K562 (cell line): ENCODE results near the gene ARPC1A. TPM values are rescaled to one million over a fixed set of nuclear protein-coding genes. Genes with fewer than 3 reads are reported as not detected.

Source experiments
- ATAC-seq: fragments of 200-7000 bp; cut with Tn5 transposase; 3 replicates; pipeline ENCODE4 v1.9.1; 2020; ENCODE audit warnings: moderate library complexity
- BruUV-seq: library from RNA; stranded (reverse); fragments of 400-500 nt; replicated peaks from 2 replicates; lab custom pipeline; 2021; lab: Mats Ljungman, UMichigan
- CTCF ChIA-PET: fragments of 300-600 bp; formaldehyde crosslinking; extraction: SDS; loops from one replicate; lab custom pipeline; 2021; ENCODE audit warnings: low intra/inter-chr PET ratio; lab: Yijun Ruan, JAX
- POLR2A ChIA-PET: fragments of 300-600, 350-650 bp; sonication (Branson Sonifier 250); formaldehyde crosslinking; extraction: SDS; loops from one replicate; lab custom pipeline; 2021; ENCODE audit warnings: antibody characterized with exemption, inconsistent platforms; lab: Yijun Ruan, JAX
- DNase-seq, 4 experiments: peaks; one replicate each; pipeline versions ENCODE4 v3.0.0 to v3.0.0-alpha.2; 2011 to 2018; ENCODE audit warnings: low spot score in 3 of 4, mixed read lengths in 3 of 4; ENCODE audit errors: extremely low read depth in 1 of 4
- FAIRE-seq: peaks from 2 replicates; lab custom pipeline; 2011; peaks lifted over from hg19 to GRCh38; lab: Jason Lieb, UNC
- H2AFZ ChIP-seq: 2 replicates; pipeline ENCODE4 v1.6.0; 2011; ENCODE audit warnings: low read depth, low read length, control low read depth, inconsistent platforms
- H3K27ac ChIP-seq: fragments of 200-600 bp; 3 replicates; pipeline ENCODE4 v1.8.0; 2011; ENCODE audit warnings: low read depth, mild to moderate bottlenecking, control low read depth, inconsistent platforms, low read length, moderate library complexity, mixed read lengths; ENCODE audit errors: extremely low read depth
- H3K27me3 ChIP-seq, 2 experiments: fragments of 300-600 bp in 1 of 2; 2 replicates in 1 of 2; 3 replicates in 1 of 2; pipeline versions ENCODE4 v1.6.0 to v1.8.0; 2011; ENCODE audit warnings: inconsistent platforms in 2 of 2, low read length in 2 of 2, mild to moderate bottlenecking in 1 of 2, mixed read lengths in 1 of 2, moderate library complexity in 1 of 2; ENCODE audit not compliant: control insufficient read depth in 2 of 2, insufficient read depth in 2 of 2
- H3K36me3 ChIP-seq: fragments of 300-600 bp; 3 replicates; pipeline ENCODE4 v1.8.0; 2011; ENCODE audit warnings: mild to moderate bottlenecking, low read length, inconsistent platforms; ENCODE audit not compliant: control insufficient read depth, insufficient read depth
- H3K4me1 ChIP-seq, 2 experiments: fragments of 200-600 bp in 1 of 2; replicated peaks in 1 of 2; 2 replicates in 1 of 2; 3 replicates in 1 of 2; pipeline versions ENCODE4 v1.5.1 to v1.8.0; 2011; ENCODE audit warnings: inconsistent platforms in 2 of 2, low read length in 2 of 2, mild to moderate bottlenecking in 1 of 2, mixed read lengths in 1 of 2, moderate library complexity in 1 of 2; ENCODE audit not compliant: control insufficient read depth in 2 of 2, insufficient read depth in 2 of 2
- H3K4me2 ChIP-seq: 2 replicates; pipeline ENCODE4 v1.6.1; 2011; ENCODE audit warnings: low read length, control low read depth, inconsistent platforms, mixed read lengths; ENCODE audit not compliant: insufficient read depth
- H3K4me3 ChIP-seq: fragments of 200-600 bp; sonication (generic), shearing (Covaris generic); 2 replicates; pipeline ENCODE4 v1.5.1; 2016; ENCODE audit warnings: control low read depth, inconsistent platforms
- H3K79me2 ChIP-seq: fragments of 200-600 bp; 3 replicates; pipeline ENCODE4 v1.8.0; 2011; ENCODE audit warnings: low read length, inconsistent platforms; ENCODE audit not compliant: control insufficient read depth, insufficient read depth
- H3K9ac ChIP-seq, 2 experiments: 2 replicates each; pipeline versions ENCODE4 v1.6.0 to v1.6.1; 2011; ENCODE audit warnings: low read depth in 2 of 2, low read length in 2 of 2, control low read depth in 1 of 2, inconsistent platforms in 1 of 2, mild to moderate bottlenecking in 1 of 2, mixed read lengths in 1 of 2; ENCODE audit not compliant: insufficient read depth in 1 of 2
- H3K9me1 ChIP-seq: one replicate; pipeline ENCODE4 v1.6.0; 2011; ENCODE audit warnings: inconsistent platforms, mild to moderate bottlenecking, low read length, moderate library complexity; ENCODE audit not compliant: control insufficient read depth, insufficient read depth
- H3K9me3 ChIP-seq: replicated peaks from 2 replicates; pipeline ENCODE4 v1.5.1; 2011; ENCODE audit warnings: low read depth, low read length, inconsistent platforms; ENCODE audit not compliant: control insufficient read depth, insufficient read depth
- H4K20me1 ChIP-seq: replicated peaks from 2 replicates; pipeline ENCODE4 v1.6.1; 2011; ENCODE audit warnings: low read length, inconsistent platforms, mixed read lengths; ENCODE audit not compliant: control insufficient read depth, insufficient read depth
- BCOR ChIP-seq: fragments of 450-650 bp; IDR thresholded peaks from 2 replicates; pipeline ENCODE4 v1.6.1; 2016
- BHLHE40 ChIP-seq: IDR thresholded peaks from 2 replicates; pipeline ENCODE4 v1.6.1; 2011; ENCODE audit warnings: low read length, improper control_type of control experiment
- BMI1 ChIP-seq: fragments of 150-350 bp; IDR thresholded peaks from 2 replicates; pipeline ENCODE4 v1.6.1; 2014; ENCODE audit warnings: low read length
- CBX1 ChIP-seq: sonication (generic); IDR thresholded peaks from 2 replicates; pipeline ENCODE4 v1.6.1; 2016; ENCODE audit warnings: antibody characterized with exemption, low read depth, mild to moderate bottlenecking
- CHD4 ChIP-seq: fragments of 200-600 bp; sonication (generic); IDR thresholded peaks from 3 replicates; pipeline ENCODE4 v1.6.1; 2012; ENCODE audit warnings: low read depth, mild to moderate bottlenecking, mixed read lengths, low read length, inconsistent platforms; ENCODE audit not compliant: insufficient read depth, insufficient replicate concordance, poor library complexity, severe bottlenecking
- CREBBP ChIP-seq: IDR thresholded peaks from one replicate; pipeline ENCODE4 v1.6.1; 2012; ENCODE audit warnings: low read depth, mild to moderate bottlenecking, control low read depth, inconsistent platforms, low read length
- CSDE1 ChIP-seq, 2 experiments: fragments of 450-650 bp; IDR thresholded peaks; 2 replicates each; pipeline ENCODE4 v1.6.1; 2016; ENCODE audit warnings: mild to moderate bottlenecking in 1 of 2
- HMG20B ChIP-seq: fragments of 250-450 bp; sonication (Bioruptor Pico); IDR thresholded peaks from 2 replicates; pipeline ENCODE4 v1.5.0; 2021; ENCODE audit warnings: mild to moderate bottlenecking
- IRF2 ChIP-seq: sonication (generic); formaldehyde crosslinking; IDR thresholded peaks from 2 replicates; pipeline ENCODE4 v1.8.1; 2022; ENCODE audit warnings: mild to moderate bottlenecking, missing genetic modification reagents
- KDM1A ChIP-seq, 2 experiments: fragments of 450-650 bp; IDR thresholded peaks; 2 replicates each; pipeline ENCODE4 v1.6.1; 2016; ENCODE audit warnings: mild to moderate bottlenecking in 2 of 2
- POLR2G ChIP-seq: fragments of 200-400 bp; formaldehyde crosslinking; IDR thresholded peaks from 2 replicates; pipeline ENCODE4 v1.6.1; 2017; ENCODE audit warnings: low read depth, mild to moderate bottlenecking, antibody characterized with exemption, low read length, moderate library complexity
- POLR3A ChIP-seq: IDR thresholded peaks from 2 replicates; pipeline ENCODE4 v1.6.1; 2011; ENCODE audit warnings: borderline replicate concordance, mild to moderate bottlenecking, moderate library complexity; ENCODE audit not compliant: insufficient read length, insufficient read depth; ENCODE audit errors: extremely low read depth
- RBFOX2 ChIP-seq: fragments of 200-400 bp; formaldehyde crosslinking; IDR thresholded peaks from 2 replicates; pipeline ENCODE4 v1.6.1; 2017; ENCODE audit warnings: low read depth, mild to moderate bottlenecking, low read length, moderate library complexity
- RBM25 ChIP-seq: fragments of 200-400 bp; formaldehyde crosslinking; IDR thresholded peaks from 2 replicates; pipeline ENCODE4 v1.6.1; 2018; ENCODE audit warnings: low read length, low read depth, moderate library complexity; ENCODE audit not compliant: severe bottlenecking
- SRF ChIP-seq, 2 experiments: fragments of 250-450, 450-650 bp in 1 of 2; sonication (Bioruptor Pico) in 1 of 2; sonication (generic) in 1 of 2; formaldehyde crosslinking; IDR thresholded peaks; 2 replicates each; pipeline versions ENCODE4 v1.5.0 to v1.5.1; 2020 to 2022; ENCODE audit warnings: mild to moderate bottlenecking in 1 of 2, missing genetic modification reagents in 1 of 2
- ZBTB17 ChIP-seq: fragments of 450-650 bp; formaldehyde crosslinking; IDR thresholded peaks from 2 replicates; pipeline ENCODE4 v1.4.0; 2020; ENCODE audit warnings: mild to moderate bottlenecking
- ZNF224 ChIP-seq: sonication (generic); formaldehyde crosslinking; IDR thresholded peaks from 2 replicates; pipeline ENCODE4 v1.8.0; 2022; ENCODE audit warnings: mild to moderate bottlenecking, missing genetic modification reagents
- ZNF384 ChIP-seq: IDR thresholded peaks from 2 replicates; pipeline ENCODE4 v1.6.1; 2012; ENCODE audit warnings: low read depth, low read length, improper control_type of control experiment
- WGBS: fragments of 100-300 bp; shearing (Covaris generic); methylation state at CpG from one replicate; pipeline ENCODE4 v1.1.6; 2016; ENCODE audit warnings: low coverage, mixed read lengths; ENCODE audit not compliant: insufficient coverage; ENCODE audit errors: missing lambda C conversion rate; 5-methylcytosine and 5-hydroxymethylcytosine counted together
- in situ Hi-C: fragments of 300-500 bp; cut with MboI; formaldehyde crosslinking; loops from 4 replicates; pipeline ENCODE4 v1.15.0; 2018; ENCODE audit warnings: inconsistent platforms, mixed read lengths
- intact Hi-C: fragments of 100-400 bp; cut with micrococcal nuclease; formaldehyde crosslinking; loops from 2 replicates; pipeline ENCODE4 v1.14.2; 2022
- polyA plus RNA-seq, 8 experiments: library from polyadenylated mRNA; depleted of rRNA in 4 of 8; stranded (reverse) in 5 of 8; unstranded in 3 of 8; fragments of >200 nt; fragmentation: Nextera tagmentation in 2 of 8; fragmentation: Illumina TruSeq in 1 of 8; extraction: Ambion mirVana in 2 of 8; extraction: Trizol in 1 of 8; gene quantifications; 2 replicates each; pipeline versions ENCODE4 v1.2.1 to v1.2.3, GENCODE V29; 2011 to 2014; ENCODE audit warnings: inconsistent platforms in 1 of 8, missing spikeins in 1 of 8
- total RNA-seq, 7 experiments: library from RNA; depleted of rRNA in 6 of 7; stranded (reverse); fragments of >200 nt in 6 of 7; fragmentation: Illumina TruSeq in 2 of 7; extraction: Trizol in 2 of 7; gene quantifications; 2 replicates each; pipeline versions ENCODE4 v1.2.1 to v1.2.3, GENCODE V29; 2011 to 2021; ENCODE audit warnings: low replicate concordance in 1 of 7
- TF ChIP-seq, protein P1 (sequence below): fragments of 200-800 bp; sonication (Bioruptor generic); IDR thresholded peaks from 2 replicates; pipeline ENCODE4 v1.6.1; 2016; ENCODE audit warnings: missing genetic modification characterization, missing compliant biosample characterization

ARPC1A gene
- total and polyA plus RNA-seq, 9 of the 15 experiments (the other 6 are each of a cell fraction or from before 2014, with no cell fraction given), result 39.5 to 151 (median 86.1) TPM

- FAIRE-seq (no peak), ATAC-seq (no peak), DNase-seq (no peak)
- no peak overlapping the region for H3K4me2 ChIP-seq
- H3K9ac ChIP-seq, result peak overlapping the region in 1 of 2 experiments; percentile 46; a peak in 1 of 4 replicates
- in situ Hi-C loops, result no loop called here
- H2AFZ ChIP-seq, result no peak overlapping the region
- H3K9me1 ChIP-seq, result peaks cover 6% of the 10 kb centered on the region
- peaks cover 57% of the 10 kb centered on the region for H3K79me2 ChIP-seq
- ChIA-PET CTCF (no interaction called here), POLR2A (no interaction called here)
- intact Hi-C loops, result no loop called here
- no TSS peak for BruUV-seq
- H4K20me1 ChIP-seq, result peaks cover 31% of the 10 kb centered on the region
- no peak overlapping the region for H3K27ac ChIP-seq
- no peak overlapping the region for H3K4me3 ChIP-seq
- H3K36me3 ChIP-seq, result peaks cover 73% of the 10 kb centered on the region; the same call in 2 of the 3 replicates
- WGBS, result 90% methylated on average over 13 of the region's 13 CpGs
- H3K9me3 ChIP-seq, result no peaks in the 10 kb centered on the region
- peaks cover 23 to 47% of the 10 kb centered on the region in 2 experiments for H3K4me1 ChIP-seq
- no peaks in the 10 kb centered on the region for H3K27me3 ChIP-seq
- TF ChIP-seq RBM25 (peak; percentile 75), CREBBP (no peak), POLR3A (no peak), CBX1 (peak; percentile 45; the same call in 1 of the 2 replicates), HMG20B (CRISPR knock-in tag) (no peak), CSDE1 (IDR thresholded peaks at IDR 0.05) (no peak), ZNF384 (no peak), CHD4 (peak; percentile 70), ZBTB17 (CRISPR knock-in tag) (no peak), SRF (CRISPR knock-in tag; IDR thresholded peaks at IDR 0.05) (no peak), RBFOX2 (0 out of 2 replicates have a peak, but pooled peaks have one; percentile 2), IRF2 (CRISPR knock-in tag) (no peak), ZNF224 (CRISPR knock-in tag) (no peak), BCOR (peak; percentile 89), POLR2G (peak; percentile 56), BMI1 (no peak), BHLHE40 (no peak), KDM1A (IDR thresholded peaks at IDR 0.05) (peak in 1 of 2 experiments; percentile 69; a peak in 2 of 4 replicates)
- TF ChIP-seq, protein P1, sequence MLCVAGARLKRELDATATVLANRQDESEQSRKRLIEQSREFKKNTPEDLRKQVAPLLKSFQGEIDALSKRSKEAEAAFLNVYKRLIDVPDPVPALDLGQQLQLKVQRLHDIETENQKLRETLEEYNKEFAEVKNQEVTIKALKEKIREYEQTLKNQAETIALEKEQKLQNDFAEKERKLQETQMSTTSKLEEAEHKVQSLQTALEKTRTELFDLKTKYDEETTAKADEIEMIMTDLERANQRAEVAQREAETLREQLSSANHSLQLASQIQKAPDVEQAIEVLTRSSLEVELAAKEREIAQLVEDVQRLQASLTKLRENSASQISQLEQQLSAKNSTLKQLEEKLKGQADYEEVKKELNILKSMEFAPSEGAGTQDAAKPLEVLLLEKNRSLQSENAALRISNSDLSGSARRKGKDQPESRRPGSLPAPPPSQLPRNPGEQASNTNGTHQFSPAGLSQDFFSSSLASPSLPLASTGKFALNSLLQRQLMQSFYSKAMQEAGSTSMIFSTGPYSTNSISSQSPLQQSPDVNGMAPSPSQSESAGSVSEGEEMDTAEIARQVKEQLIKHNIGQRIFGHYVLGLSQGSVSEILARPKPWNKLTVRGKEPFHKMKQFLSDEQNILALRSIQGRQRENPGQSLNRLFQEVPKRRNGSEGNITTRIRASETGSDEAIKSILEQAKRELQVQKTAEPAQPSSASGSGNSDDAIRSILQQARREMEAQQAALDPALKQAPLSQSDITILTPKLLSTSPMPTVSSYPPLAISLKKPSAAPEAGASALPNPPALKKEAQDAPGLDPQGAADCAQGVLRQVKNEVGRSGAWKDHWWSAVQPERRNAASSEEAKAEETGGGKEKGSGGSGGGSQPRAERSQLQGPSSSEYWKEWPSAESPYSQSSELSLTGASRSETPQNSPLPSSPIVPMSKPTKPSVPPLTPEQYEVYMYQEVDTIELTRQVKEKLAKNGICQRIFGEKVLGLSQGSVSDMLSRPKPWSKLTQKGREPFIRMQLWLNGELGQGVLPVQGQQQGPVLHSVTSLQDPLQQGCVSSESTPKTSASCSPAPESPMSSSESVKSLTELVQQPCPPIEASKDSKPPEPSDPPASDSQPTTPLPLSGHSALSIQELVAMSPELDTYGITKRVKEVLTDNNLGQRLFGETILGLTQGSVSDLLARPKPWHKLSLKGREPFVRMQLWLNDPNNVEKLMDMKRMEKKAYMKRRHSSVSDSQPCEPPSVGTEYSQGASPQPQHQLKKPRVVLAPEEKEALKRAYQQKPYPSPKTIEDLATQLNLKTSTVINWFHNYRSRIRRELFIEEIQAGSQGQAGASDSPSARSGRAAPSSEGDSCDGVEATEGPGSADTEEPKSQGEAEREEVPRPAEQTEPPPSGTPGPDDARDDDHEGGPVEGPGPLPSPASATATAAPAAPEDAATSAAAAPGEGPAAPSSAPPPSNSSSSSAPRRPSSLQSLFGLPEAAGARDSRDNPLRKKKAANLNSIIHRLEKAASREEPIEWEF, result no peak
These were observed 58.2 kb downstream of the ARPC1A start for GRCh38 chr7:99383791-99384370.
